SU-DHL-6 (cell line): ENCODE results near the gene FN3KRP.

ENCODE experiments used
- EZH2phosphoT487 ChIP-seq: fragments of 200-600 bp; sonication (generic), shearing (Covaris generic); conservative IDR thresholded peaks from 2 replicates; pipeline ENCODE4 v1.6.1; 2018; ENCODE audit warnings: mild to moderate bottlenecking, antibody characterized with exemption, low read length, moderate library complexity, mixed read lengths
- TF ChIP-seq, protein P1 (sequence below): fragments of 200-600 bp; sonication (generic); IDR thresholded peaks from one replicate; pipeline ENCODE4 v1.5.1; 2017; ENCODE audit warnings: antibody characterized with exemption, mild to moderate bottlenecking, low read length, moderate library complexity; ENCODE audit not compliant: insufficient read depth, poor library complexity, severe bottlenecking

GRCh38 chr17:82699551-82699950, 17.0 kb upstream of the FN3KRP start:
- TF ChIP-seq, protein P1, sequence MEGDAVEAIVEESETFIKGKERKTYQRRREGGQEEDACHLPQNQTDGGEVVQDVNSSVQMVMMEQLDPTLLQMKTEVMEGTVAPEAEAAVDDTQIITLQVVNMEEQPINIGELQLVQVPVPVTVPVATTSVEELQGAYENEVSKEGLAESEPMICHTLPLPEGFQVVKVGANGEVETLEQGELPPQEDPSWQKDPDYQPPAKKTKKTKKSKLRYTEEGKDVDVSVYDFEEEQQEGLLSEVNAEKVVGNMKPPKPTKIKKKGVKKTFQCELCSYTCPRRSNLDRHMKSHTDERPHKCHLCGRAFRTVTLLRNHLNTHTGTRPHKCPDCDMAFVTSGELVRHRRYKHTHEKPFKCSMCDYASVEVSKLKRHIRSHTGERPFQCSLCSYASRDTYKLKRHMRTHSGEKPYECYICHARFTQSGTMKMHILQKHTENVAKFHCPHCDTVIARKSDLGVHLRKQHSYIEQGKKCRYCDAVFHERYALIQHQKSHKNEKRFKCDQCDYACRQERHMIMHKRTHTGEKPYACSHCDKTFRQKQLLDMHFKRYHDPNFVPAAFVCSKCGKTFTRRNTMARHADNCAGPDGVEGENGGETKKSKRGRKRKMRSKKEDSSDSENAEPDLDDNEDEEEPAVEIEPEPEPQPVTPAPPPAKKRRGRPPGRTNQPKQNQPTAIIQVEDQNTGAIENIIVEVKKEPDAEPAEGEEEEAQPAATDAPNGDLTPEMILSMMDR = no peak
- TF ChIP-seq EZH2phosphoT487 = no peak
